ENCODE results near the gene MARVELD2. TPM values are rescaled to one million over a fixed set of nuclear protein-coding genes. Genes with fewer than 3 reads are reported as not detected.

Gene MARVELD2
- total and polyA plus RNA-seq, 2 of the 13 experiments (the other 11 are each of a cell fraction or from before 2014, with no cell fraction given), result 11.1 to 15.4 TPM

DNA sequence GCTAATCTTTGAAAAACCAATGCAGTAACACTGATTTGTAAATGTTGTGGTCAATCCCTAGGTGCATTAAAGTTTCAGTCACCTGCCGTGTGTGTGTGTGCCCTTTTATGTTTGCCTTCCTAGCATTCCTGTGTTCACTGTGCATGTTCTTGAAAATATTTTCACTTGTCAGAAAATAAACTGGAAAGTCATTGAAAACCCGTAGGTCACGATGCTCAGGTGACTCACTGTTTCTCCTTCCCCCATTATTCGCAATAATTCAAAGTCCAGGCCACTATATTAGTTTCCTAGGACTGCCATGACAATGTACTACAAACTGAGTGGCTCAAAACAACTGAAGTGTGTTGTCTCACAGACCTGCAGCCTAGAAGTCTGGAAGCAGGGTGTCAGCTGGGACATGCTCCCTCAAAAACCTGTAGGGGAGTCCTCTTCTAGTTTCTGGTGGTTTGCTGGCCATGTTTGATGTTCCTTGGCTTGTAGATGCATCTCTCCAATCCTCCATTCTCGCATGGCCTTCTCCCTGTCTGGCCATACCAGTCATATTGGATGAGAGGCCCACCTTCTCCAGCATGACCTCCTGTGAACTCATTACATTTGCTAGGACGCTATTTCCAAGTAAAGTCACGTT lies 29.3 kb downstream of the MARVELD2 start (continued):
- TF ChIP-seq, protein P1, sequence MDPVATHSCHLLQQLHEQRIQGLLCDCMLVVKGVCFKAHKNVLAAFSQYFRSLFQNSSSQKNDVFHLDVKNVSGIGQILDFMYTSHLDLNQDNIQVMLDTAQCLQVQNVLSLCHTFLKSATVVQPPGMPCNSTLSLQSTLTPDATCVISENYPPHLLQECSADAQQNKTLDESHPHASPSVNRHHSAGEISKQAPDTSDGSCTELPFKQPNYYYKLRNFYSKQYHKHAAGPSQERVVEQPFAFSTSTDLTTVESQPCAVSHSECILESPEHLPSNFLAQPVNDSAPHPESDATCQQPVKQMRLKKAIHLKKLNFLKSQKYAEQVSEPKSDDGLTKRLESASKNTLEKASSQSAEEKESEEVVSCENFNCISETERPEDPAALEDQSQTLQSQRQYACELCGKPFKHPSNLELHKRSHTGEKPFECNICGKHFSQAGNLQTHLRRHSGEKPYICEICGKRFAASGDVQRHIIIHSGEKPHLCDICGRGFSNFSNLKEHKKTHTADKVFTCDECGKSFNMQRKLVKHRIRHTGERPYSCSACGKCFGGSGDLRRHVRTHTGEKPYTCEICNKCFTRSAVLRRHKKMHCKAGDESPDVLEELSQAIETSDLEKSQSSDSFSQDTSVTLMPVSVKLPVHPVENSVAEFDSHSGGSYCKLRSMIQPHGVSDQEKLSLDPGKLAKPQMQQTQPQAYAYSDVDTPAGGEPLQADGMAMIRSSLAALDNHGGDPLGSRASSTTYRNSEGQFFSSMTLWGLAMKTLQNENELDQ (CRISPR knock-in tag; IDR thresholded peaks at IDR 0.05; ENCODE audit: borderline replicate concordance), result no peak
- no peak for TF ChIP-seq FOXC1 (CRISPR knock-in tag; IDR thresholded peaks at IDR 0.05; ENCODE audit: borderline replicate concordance)
- no peak for TF ChIP-seq ZNF776 (CRISPR knock-in tag; IDR thresholded peaks at IDR 0.05)
- peak; percentile 40; the same call in 1 of the 2 replicates for TF ChIP-seq MIER3 (CRISPR knock-in tag; IDR thresholded peaks at IDR 0.05; ENCODE audit: borderline replicate concordance)
- TF ChIP-seq ZNF496 (CRISPR knock-in tag; IDR thresholded peaks at IDR 0.05; ENCODE audit: insufficient replicate concordance), result no peak
- TF ChIP-seq KAT8 (CRISPR knock-in tag; IDR thresholded peaks at IDR 0.05), result peak; percentile 44; the same call in 1 of the 2 replicates
- no peak for TF ChIP-seq SIN3B (IDR thresholded peaks at IDR 0.05; ENCODE audit: low read length)
- TF ChIP-seq, protein P2, sequence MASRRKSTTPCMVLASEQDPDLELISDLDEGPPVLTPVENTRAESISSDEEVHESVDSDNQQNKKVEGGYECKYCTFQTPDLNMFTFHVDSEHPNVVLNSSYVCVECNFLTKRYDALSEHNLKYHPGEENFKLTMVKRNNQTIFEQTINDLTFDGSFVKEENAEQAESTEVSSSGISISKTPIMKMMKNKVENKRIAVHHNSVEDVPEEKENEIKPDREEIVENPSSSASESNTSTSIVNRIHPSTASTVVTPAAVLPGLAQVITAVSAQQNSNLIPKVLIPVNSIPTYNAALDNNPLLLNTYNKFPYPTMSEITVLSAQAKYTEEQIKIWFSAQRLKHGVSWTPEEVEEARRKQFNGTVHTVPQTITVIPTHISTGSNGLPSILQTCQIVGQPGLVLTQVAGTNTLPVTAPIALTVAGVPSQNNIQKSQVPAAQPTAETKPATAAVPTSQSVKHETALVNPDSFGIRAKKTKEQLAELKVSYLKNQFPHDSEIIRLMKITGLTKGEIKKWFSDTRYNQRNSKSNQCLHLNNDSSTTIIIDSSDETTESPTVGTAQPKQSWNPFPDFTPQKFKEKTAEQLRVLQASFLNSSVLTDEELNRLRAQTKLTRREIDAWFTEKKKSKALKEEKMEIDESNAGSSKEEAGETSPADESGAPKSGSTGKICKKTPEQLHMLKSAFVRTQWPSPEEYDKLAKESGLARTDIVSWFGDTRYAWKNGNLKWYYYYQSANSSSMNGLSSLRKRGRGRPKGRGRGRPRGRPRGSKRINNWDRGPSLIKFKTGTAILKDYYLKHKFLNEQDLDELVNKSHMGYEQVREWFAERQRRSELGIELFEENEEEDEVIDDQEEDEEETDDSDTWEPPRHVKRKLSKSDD (CRISPR knock-in tag; IDR thresholded peaks at IDR 0.05; ENCODE audit: low read depth), result peak; percentile 21; the same call in 1 of the 2 replicates
- TF ChIP-seq ZNF235 (CRISPR knock-in tag; IDR thresholded peaks at IDR 0.05; ENCODE audit: borderline replicate concordance), result no peak
- no peak for TF ChIP-seq ZZZ3 (CRISPR knock-in tag; IDR thresholded peaks at IDR 0.05; ENCODE audit: borderline replicate concordance)
- no peak for TF ChIP-seq ZNF709 (CRISPR knock-in tag; IDR thresholded peaks at IDR 0.05)
- TF ChIP-seq HMG20A (CRISPR knock-in tag; IDR thresholded peaks at IDR 0.05; ENCODE audit: borderline replicate concordance), result peak; percentile 89
- TF ChIP-seq, protein P3, sequence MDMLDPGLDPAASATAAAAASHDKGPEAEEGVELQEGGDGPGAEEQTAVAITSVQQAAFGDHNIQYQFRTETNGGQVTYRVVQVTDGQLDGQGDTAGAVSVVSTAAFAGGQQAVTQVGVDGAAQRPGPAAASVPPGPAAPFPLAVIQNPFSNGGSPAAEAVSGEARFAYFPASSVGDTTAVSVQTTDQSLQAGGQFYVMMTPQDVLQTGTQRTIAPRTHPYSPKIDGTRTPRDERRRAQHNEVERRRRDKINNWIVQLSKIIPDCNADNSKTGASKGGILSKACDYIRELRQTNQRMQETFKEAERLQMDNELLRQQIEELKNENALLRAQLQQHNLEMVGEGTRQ (IDR thresholded peaks at IDR 0.05; ENCODE audit: low read depth, low read length), result peak; percentile 25; the same call in 1 of the 2 replicates
- TF ChIP-seq, protein P3 (CRISPR knock-in tag; IDR thresholded peaks at IDR 0.05; ENCODE audit: borderline replicate concordance), result no peak
- peak; percentile 20; the same call in 1 of the 2 replicates for TF ChIP-seq KDM6A (CRISPR knock-in tag; IDR thresholded peaks at IDR 0.05; ENCODE audit: low read depth)
- TF ChIP-seq ATF7-NPFF (CRISPR knock-in tag; IDR thresholded peaks at IDR 0.05; ENCODE audit: low read depth), result no peak
- no peak for TF ChIP-seq ZNF383 (CRISPR knock-in tag; IDR thresholded peaks at IDR 0.05; ENCODE audit: borderline replicate concordance)
- TF ChIP-seq, protein P4, sequence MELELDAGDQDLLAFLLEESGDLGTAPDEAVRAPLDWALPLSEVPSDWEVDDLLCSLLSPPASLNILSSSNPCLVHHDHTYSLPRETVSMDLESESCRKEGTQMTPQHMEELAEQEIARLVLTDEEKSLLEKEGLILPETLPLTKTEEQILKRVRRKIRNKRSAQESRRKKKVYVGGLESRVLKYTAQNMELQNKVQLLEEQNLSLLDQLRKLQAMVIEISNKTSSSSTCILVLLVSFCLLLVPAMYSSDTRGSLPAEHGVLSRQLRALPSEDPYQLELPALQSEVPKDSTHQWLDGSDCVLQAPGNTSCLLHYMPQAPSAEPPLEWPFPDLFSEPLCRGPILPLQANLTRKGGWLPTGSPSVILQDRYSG (CRISPR knock-in tag; IDR thresholded peaks at IDR 0.05), result no peak
- no peak for TF ChIP-seq NFIB (CRISPR knock-in tag; IDR thresholded peaks at IDR 0.05; ENCODE audit: borderline replicate concordance)
- no peak for TF ChIP-seq ZNF619 (CRISPR knock-in tag; IDR thresholded peaks at IDR 0.05)
- TF ChIP-seq, protein P5, sequence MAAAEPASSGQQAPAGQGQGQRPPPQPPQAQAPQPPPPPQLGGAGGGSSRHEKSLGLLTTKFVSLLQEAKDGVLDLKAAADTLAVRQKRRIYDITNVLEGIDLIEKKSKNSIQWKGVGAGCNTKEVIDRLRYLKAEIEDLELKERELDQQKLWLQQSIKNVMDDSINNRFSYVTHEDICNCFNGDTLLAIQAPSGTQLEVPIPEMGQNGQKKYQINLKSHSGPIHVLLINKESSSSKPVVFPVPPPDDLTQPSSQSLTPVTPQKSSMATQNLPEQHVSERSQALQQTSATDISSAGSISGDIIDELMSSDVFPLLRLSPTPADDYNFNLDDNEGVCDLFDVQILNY (CRISPR knock-in tag; conservative IDR thresholded peaks at IDR 0.05), result no peak

Measured in HepG2 (cell line).